ENCODE measurements around the gene ZNF586. TPM values are rescaled to one million over a fixed set of nuclear protein-coding genes. Genes with fewer than 3 reads are reported as not detected.
A peak's percentile ranks its signal among the peaks of the same experiment; 100 is the strongest.
"Not testable (repeated sequence)": the region's sequence is repeated elsewhere in the genome, so short reads cannot be mapped to it uniquely, and the experiment has no call there.

ZNF586 gene
- 10 to 100 TPM; 12.8 to 20.7 (median 17.1) TPM for total RNA-seq

- peak; percentile 98 for ATAC-seq
- Histone ChIP-seq H3K4me1 (peaks cover 0 to 39% (median 3%) of the 10 kb centered on the region in 3 donors), H3K36me3 (peaks cover 0 to 47% of the 10 kb centered on the region in 2 donors), H3K9me3 (peaks cover 0 to 57% (median 2%) of the 10 kb centered on the region in 3 donors), H3K4me3 (peak within 1 kb of the TSS; percentile 60 to 94), H3K27me3 (no peaks in the 10 kb centered on the region), H3K27ac (peak within 1 kb of the TSS; percentile 31 to 90 (median 86))
- TF ChIP-seq POLR2A (IDR thresholded peaks at IDR 0.05) (peak in 1 of 2 donors; percentile 21), CTCF (IDR thresholded peaks at IDR 0.05) (no peak), EP300 (IDR thresholded peaks at IDR 0.05) (no peak), POLR2AphosphoS5 (IDR thresholded peaks at IDR 0.05) (peak; percentile 55)
- WGBS, 2 donors (ENCODE audit: low coverage in 1 of 2): 8 to 15% methylated on average over 9 to 28 of the region's 61 CpGs
Observed at GRCh38 chr19:57769345-57770131, at the start of gene ZNF586. TSS of gene ZNF586 (plus strand) at chr19:57769676. CDS start at chr19:57769843, 167 bp downstream.

GRCh38 chr19:57719901-57720519 is 49.5 kb upstream of the ZNF586 start:
- WGBS, 2 donors (ENCODE audit: low coverage in 1 of 2): 100% methylated on average over 2 of the region's 4 CpGs; no CpG with 5 or more reads in 1 of the 2 donors
- TF ChIP-seq POLR2A (IDR thresholded peaks at IDR 0.05) (no peak), CTCF (IDR thresholded peaks at IDR 0.05) (no peak), EP300 (IDR thresholded peaks at IDR 0.05) (no peak), POLR2AphosphoS5 (IDR thresholded peaks at IDR 0.05) (no peak)
- no peaks in the 10 kb centered on the region for H3K27me3 ChIP-seq
- H3K4me1 ChIP-seq: peaks cover 0 to 8% (median 0%) of the 10 kb centered on the region in 3 donors
- no peak for ATAC-seq
- no peak overlapping the region for H3K27ac ChIP-seq
- H3K9me3 ChIP-seq: peaks cover 0 to 99% (median 2%) of the 10 kb centered on the region in 3 donors
- no peak overlapping the region for H3K4me3 ChIP-seq
- H3K36me3 ChIP-seq: peaks cover 10 to 65% of the 10 kb centered on the region in 2 donors

- no peaks in the 10 kb centered on the region for H3K27me3 ChIP-seq
- H3K4me3 ChIP-seq: no peak overlapping the region
- peaks cover 10 to 64% of the 10 kb centered on the region in 2 donors for H3K36me3 ChIP-seq
- no peak for ATAC-seq
- peaks cover 0 to 99% (median 2%) of the 10 kb centered on the region in 3 donors for H3K9me3 ChIP-seq
- TF ChIP-seq POLR2A (IDR thresholded peaks at IDR 0.05) (no peak), CTCF (IDR thresholded peaks at IDR 0.05) (no peak), POLR2AphosphoS5 (IDR thresholded peaks at IDR 0.05) (no peak), EP300 (IDR thresholded peaks at IDR 0.05) (no peak)
- H3K4me1 ChIP-seq: peaks cover 0 to 15% (median 0%) of the 10 kb centered on the region in 3 donors
- WGBS, 2 donors (ENCODE audit: low coverage in 1 of 2): 96 to 98% methylated on average over 7 to 10 of the region's 10 CpGs
- H3K27ac ChIP-seq: no peak overlapping the region
Observed at GRCh38 chr19:57720878-57721277, 48.6 kb upstream of the ZNF586 start.

- H3K27me3 ChIP-seq, H3K9me3 ChIP-seq, H3K27ac ChIP-seq, ATAC-seq, H3K4me3 ChIP-seq, H3K36me3 ChIP-seq, H3K4me1 ChIP-seq: not testable (repeated sequence)
- TF ChIP-seq CTCF (IDR thresholded peaks at IDR 0.05): peak; percentile 41 to 71 (median 66)
- WGBS, 2 donors (ENCODE audit: low coverage in 1 of 2): 3 to 5% methylated on average over 8 to 9 of the region's 10 CpGs
Observed at GRCh38 chr19:57738320-57738719, 31.2 kb upstream of the ZNF586 start.

- not testable (repeated sequence) for H3K4me1 ChIP-seq, H3K36me3 ChIP-seq, ATAC-seq, H3K27ac ChIP-seq, H3K4me3 ChIP-seq, H3K27me3 ChIP-seq, H3K9me3 ChIP-seq
- 95 to 96% methylated on average over 4 to 7 of the region's 7 CpGs for WGBS, 2 donors (ENCODE audit: low coverage in 1 of 2)
Observed at GRCh38 chr19:57738770-57739169, 30.7 kb upstream of the ZNF586 start.
